ENCODE measurements around the gene NECTIN2. TPM values are rescaled to one million over a fixed set of nuclear protein-coding genes. Genes with fewer than 3 reads are reported as not detected.
A peak's percentile ranks its signal among the peaks of the same experiment; 100 is the strongest.

NECTIN2 gene
- total RNA-seq, 1 experiment from 2014 or later: 96.3 TPM

- H3K9ac ChIP-seq (ENCODE audit: low read length): peak overlapping the region; percentile 85
- H3K79me2 ChIP-seq (ENCODE audit: insufficient read depth, low read length): no peaks in the 10 kb centered on the region; the same call in 1 of the 2 replicates
- peaks cover 0 to 11% of the 10 kb centered on the region in 2 experiments; a peak in 1 of 4 replicates for H3K36me3 ChIP-seq (ENCODE audit: control insufficient read depth in 1 of 2, insufficient read depth in 2 of 2, low read length in 2 of 2)
- peak overlapping the region in 1 of 2 experiments; percentile 85; a peak in 2 of 4 replicates for H3K4me3 ChIP-seq (replicated peaks in 1 of 2; ENCODE audit: low read depth in 1 of 2, low read length in 2 of 2)
- DNase-seq (ENCODE audit: low read depth, low spot score): peak; percentile 55
- H3K27ac ChIP-seq (ENCODE audit: low read depth, low read length): peak overlapping the region; percentile 89
- ATAC-seq: peak; percentile 75
- intact Hi-C loops (cut with micrococcal nuclease): loop anchor here (1.0 to 2.0 kb wide), 2 partner anchors 37 to 237 kb away; no protein-coding TSS in a partner anchor
- H4K20me1 ChIP-seq (ENCODE audit: insufficient read depth): no peaks in the 10 kb centered on the region
- H3K9me3 ChIP-seq (ENCODE audit: control insufficient read depth in 1 of 2, insufficient read depth in 1 of 2, low read depth in 1 of 2, low read length in 2 of 2): peaks cover 0 to 3% of the 10 kb centered on the region in 2 experiments; a peak in 1 of 4 replicates
- no TSS peak for BruUV-seq (replicated peaks)
- peaks cover 34 to 45% of the 10 kb centered on the region in 2 experiments for H3K4me1 ChIP-seq (ENCODE audit: control insufficient read depth in 1 of 2, insufficient read depth in 2 of 2, low read length in 2 of 2)
- ChIA-PET CTCF (interaction anchor here (1.2 to 1.9 kb wide), 9 partner anchors 23 to 118 kb away, joined by 4 to 14 read pairs (median 7); partner anchors contain the start of gene NECTIN2), POLR2A (interaction anchor here (1.2 to 1.9 kb wide), 2 partner anchors 37 to 38 kb away, joined by 4 to 5 read pairs; partner anchors contain the start of gene NECTIN2), RAD21 (ENCODE audit: low non-redundant PET in 1 of 2, low total read pairs in 2 of 2, uncharacterized antibody in 2 of 2, unreplicated experiment in 2 of 2) (interaction anchor here (0.8 to 1.6 kb wide), 3 partner anchors 38 to 84 kb away, joined by 3 to 4 read pairs (median 4); partner anchors contain the start of gene NECTIN2 (in 1 of the 2))
- no peak overlapping the region for H2AFZ ChIP-seq (ENCODE audit: low read depth, low read length, poor library complexity, severe bottlenecking)
- H3K9me2 ChIP-seq (ENCODE audit: insufficient read depth): no peaks in the 10 kb centered on the region
- H3K27me3 ChIP-seq (ENCODE audit: insufficient read depth, low read length): no peaks in the 10 kb centered on the region
- H3K4me2 ChIP-seq (ENCODE audit: low read length): peak overlapping the region; percentile 98
- TF ChIP-seq CEBPB (IDR thresholded peaks at IDR 0.05; ENCODE audit: low read depth): no peak
- TF ChIP-seq CTCF (IDR thresholded peaks at IDR 0.05 in 2 of 3, conservative IDR thresholded peaks at IDR 0.05 in 1 of 3; ENCODE audit: borderline replicate concordance in 1 of 3, insufficient read depth in 1 of 3, low read depth in 2 of 3, low read length in 2 of 3): peak; percentile 37 to 59 (median 53); a peak in 5 of 6 replicates
- peak; percentile 49 for TF ChIP-seq SP1 (IDR thresholded peaks at IDR 0.05; ENCODE audit: low read depth)
- no peak for TF ChIP-seq MAX (IDR thresholded peaks at IDR 0.05)
- TF ChIP-seq ELF1 (IDR thresholded peaks at IDR 0.05; ENCODE audit: borderline replicate concordance, low read depth): no peak
- TF ChIP-seq ZNF274 (IDR thresholded peaks at IDR 0.05; ENCODE audit: low read depth, low read length): no peak
- TF ChIP-seq SIN3A (IDR thresholded peaks at IDR 0.05; ENCODE audit: low read depth): no peak
- peak; percentile 66; the same call in 1 of the 2 replicates for TF ChIP-seq RAD21 (IDR thresholded peaks at IDR 0.05; ENCODE audit: low read depth)
- no peak for TF ChIP-seq SRF (IDR thresholded peaks at IDR 0.05; ENCODE audit: low read depth)
- no peak for TF ChIP-seq EZH2 (IDR thresholded peaks at IDR 0.05)
- no peak for TF ChIP-seq ZFX (IDR thresholded peaks at IDR 0.05)
- no peak for TF ChIP-seq REST (IDR thresholded peaks at IDR 0.05; ENCODE audit: low read depth)
- TF ChIP-seq TCF7L2 (IDR thresholded peaks at IDR 0.05; ENCODE audit: borderline replicate concordance, extremely low read depth, insufficient read depth, insufficient read length): no peak
- no peak for TF ChIP-seq JUND (IDR thresholded peaks at IDR 0.05)
- no peak for TF ChIP-seq FOSL1 (IDR thresholded peaks at IDR 0.05; ENCODE audit: low read depth)
- TF ChIP-seq POLR2AphosphoS5 (IDR thresholded peaks at IDR 0.05; ENCODE audit: low read depth, low read length): peak; percentile 26; the same call in 1 of the 2 replicates
- TF ChIP-seq ATF3 (IDR thresholded peaks at IDR 0.05): no peak
- TF ChIP-seq POLR2A (IDR thresholded peaks at IDR 0.05; ENCODE audit: borderline replicate concordance, extremely low read depth, insufficient read depth, insufficient read length): no peak
- TF ChIP-seq EGR1 (IDR thresholded peaks at IDR 0.05; ENCODE audit: low read depth): peak; percentile 54; the same call in 1 of the 2 replicates
- TF ChIP-seq YY1 (IDR thresholded peaks at IDR 0.05; ENCODE audit: extremely low read depth, insufficient replicate concordance, low read depth, low read length): no peak
- no peak for TF ChIP-seq EZH2phosphoT487 (IDR thresholded peaks at IDR 0.05; ENCODE audit: borderline replicate concordance)
Measured at GRCh38 chr19:44807652-44808462, 38.2 kb upstream of the NECTIN2 start.
